ENCODE results near the gene DRC1.
"Not testable (repeated sequence)": the region's sequence is repeated elsewhere in the genome, so short reads cannot be mapped to it uniquely, and the experiment has no call there.

The DRC1 gene

DNA sequence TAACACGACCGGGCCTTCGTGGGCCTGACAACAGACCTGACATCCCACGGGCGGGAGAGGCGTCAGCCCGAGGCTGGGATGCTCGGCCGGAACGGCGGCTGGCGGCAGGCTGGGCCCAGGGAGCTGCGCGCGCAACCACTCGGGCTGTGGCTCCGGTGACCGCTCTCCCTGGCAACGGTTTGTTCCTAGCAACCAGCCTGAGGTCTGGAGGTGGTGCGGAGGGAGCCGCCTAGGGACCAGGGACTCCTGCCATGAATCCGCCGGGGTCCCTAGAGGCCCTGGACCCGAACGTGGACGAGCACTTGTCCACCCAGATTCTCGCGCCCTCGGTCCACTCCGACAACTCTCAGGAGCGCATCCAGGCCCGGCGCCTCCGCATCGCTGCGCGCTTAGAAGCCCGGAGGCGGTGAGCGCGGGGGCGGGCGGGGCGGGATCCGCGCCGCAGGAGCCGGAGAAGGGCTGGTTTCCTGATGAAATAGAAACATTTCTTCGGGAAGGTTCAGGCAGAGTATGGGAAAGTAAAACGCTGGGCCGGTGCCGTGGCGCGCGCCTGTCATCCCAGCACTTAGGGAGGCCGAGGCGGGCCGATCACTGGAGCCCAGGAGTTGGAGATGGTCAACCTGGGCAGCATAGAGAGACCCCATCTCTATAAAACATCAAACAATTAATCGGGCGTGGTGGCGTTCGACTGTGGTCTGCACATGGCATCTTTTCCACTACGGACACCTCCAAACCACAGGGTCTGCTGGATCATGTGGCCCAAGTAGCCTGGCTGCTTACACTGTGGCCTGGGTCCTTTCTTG, at the start of gene DRC1:
Gene DRC1 (plus strand): TSS at position 182 of the 803 bp plus-strand sequence. CDS start 70 bp downstream, at position 252.
- Histone ChIP-seq H3F3A (ENCODE audit: control insufficient read depth, insufficient read depth) (peaks cover 6% of the 10 kb centered on the region), H3K9me3 (ENCODE audit: control insufficient read depth, insufficient read depth, low read length) (no peaks in the 10 kb centered on the region), H3K36me3 (ENCODE audit: control insufficient read depth, low read length) (no peaks in the 10 kb centered on the region), H3K4me3 (ENCODE audit: low read length) (no peak within 1 kb of the TSS), H3K4me1 (ENCODE audit: control insufficient read depth, low read length) (no peaks in the 10 kb centered on the region), H3K27me3 (ENCODE audit: control insufficient read depth, low read length) (no peaks in the 10 kb centered on the region; the same call in 1 of the 2 replicates), H3K27ac (ENCODE audit: low read depth, low read length) (no peak within 1 kb of the TSS), H3K79me2 (ENCODE audit: control insufficient read depth, low read length) (no peaks in the 10 kb centered on the region), H3K9me2 (replicated peaks; ENCODE audit: control insufficient read depth, low read length) (no peaks in the 10 kb centered on the region), H4K20me1 (ENCODE audit: control insufficient read depth, insufficient read depth, low read depth, low read length) (no peaks in the 10 kb centered on the region), H3K4me2 (ENCODE audit: low read length) (no peak within 1 kb of the TSS)
- TF ChIP-seq EZH2phosphoT487 (IDR thresholded peaks at IDR 0.05; ENCODE audit: borderline replicate concordance, low read length) = no peak
- TF ChIP-seq, protein P1, sequence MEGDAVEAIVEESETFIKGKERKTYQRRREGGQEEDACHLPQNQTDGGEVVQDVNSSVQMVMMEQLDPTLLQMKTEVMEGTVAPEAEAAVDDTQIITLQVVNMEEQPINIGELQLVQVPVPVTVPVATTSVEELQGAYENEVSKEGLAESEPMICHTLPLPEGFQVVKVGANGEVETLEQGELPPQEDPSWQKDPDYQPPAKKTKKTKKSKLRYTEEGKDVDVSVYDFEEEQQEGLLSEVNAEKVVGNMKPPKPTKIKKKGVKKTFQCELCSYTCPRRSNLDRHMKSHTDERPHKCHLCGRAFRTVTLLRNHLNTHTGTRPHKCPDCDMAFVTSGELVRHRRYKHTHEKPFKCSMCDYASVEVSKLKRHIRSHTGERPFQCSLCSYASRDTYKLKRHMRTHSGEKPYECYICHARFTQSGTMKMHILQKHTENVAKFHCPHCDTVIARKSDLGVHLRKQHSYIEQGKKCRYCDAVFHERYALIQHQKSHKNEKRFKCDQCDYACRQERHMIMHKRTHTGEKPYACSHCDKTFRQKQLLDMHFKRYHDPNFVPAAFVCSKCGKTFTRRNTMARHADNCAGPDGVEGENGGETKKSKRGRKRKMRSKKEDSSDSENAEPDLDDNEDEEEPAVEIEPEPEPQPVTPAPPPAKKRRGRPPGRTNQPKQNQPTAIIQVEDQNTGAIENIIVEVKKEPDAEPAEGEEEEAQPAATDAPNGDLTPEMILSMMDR (IDR thresholded peaks at IDR 0.05; ENCODE audit: low read depth, low read length, poor library complexity, severe bottlenecking) = no peak

DNA sequence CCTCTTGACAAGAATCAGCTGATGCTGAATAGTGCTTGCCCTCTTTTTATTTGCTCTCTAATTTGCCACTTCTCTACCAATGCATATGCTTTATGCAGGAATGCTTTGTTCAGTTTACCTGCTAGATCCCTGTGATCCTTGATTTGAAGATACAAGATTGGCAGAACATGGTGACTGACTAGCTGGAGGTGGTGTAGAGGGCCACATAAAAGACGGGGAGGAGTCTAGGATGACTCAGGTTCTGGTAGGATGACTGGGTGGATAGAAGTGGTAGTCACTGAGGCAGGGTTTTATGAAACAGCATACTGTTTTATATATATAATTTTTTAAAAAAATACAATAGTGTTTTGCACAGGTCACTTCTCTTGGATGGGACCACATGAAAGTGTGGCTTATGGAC, 48.8 kb upstream of the DRC1 start:
- peaks cover 35% of the 10 kb centered on the region for H4K20me1 ChIP-seq (ENCODE audit: control insufficient read depth, insufficient read depth, low read depth, low read length)
- H3K27me3 ChIP-seq (ENCODE audit: control insufficient read depth, low read length) = no peaks in the 10 kb centered on the region
- no peak for TF ChIP-seq EZH2phosphoT487 (IDR thresholded peaks at IDR 0.05; ENCODE audit: borderline replicate concordance, low read length)
- peaks cover 20% of the 10 kb centered on the region for H3K4me1 ChIP-seq (ENCODE audit: control insufficient read depth, low read length)
- no peaks in the 10 kb centered on the region for H3K9me3 ChIP-seq (ENCODE audit: control insufficient read depth, insufficient read depth, low read length)
- H3K27ac ChIP-seq (ENCODE audit: low read depth, low read length) = no peak overlapping the region
- peaks cover 52% of the 10 kb centered on the region for H3K36me3 ChIP-seq (ENCODE audit: control insufficient read depth, low read length)
- no peak overlapping the region for H3K4me3 ChIP-seq (ENCODE audit: low read length)
- H3K79me2 ChIP-seq (ENCODE audit: control insufficient read depth, low read length) = peaks cover 100% of the 10 kb centered on the region
- H3K9me2 ChIP-seq (replicated peaks; ENCODE audit: control insufficient read depth, low read length) = no peaks in the 10 kb centered on the region
- H3F3A ChIP-seq (ENCODE audit: control insufficient read depth, insufficient read depth) = no peaks in the 10 kb centered on the region; the same call in 1 of the 2 replicates
- no peak overlapping the region for H3K4me2 ChIP-seq (ENCODE audit: low read length)

DNA sequence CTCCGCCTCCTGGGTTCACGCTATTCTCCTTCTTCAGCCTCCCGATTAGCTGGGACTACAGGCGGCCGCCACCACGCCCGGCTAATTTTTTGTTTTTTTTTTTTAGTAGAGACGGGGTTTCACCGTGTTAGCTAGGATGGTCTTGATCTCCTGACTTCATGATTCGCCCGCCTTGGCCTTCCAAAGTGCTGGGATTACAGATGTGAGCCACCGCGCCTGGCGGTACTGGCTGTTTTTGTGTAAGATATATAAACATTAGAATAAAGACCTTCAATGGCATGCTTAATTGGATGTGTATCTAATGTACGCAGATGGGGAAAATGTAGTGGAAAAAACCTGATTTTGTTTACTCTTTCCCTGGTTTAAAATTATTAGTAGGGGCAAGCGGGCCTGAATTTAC, 47.3 kb upstream of the DRC1 start:
- H3K4me3 ChIP-seq (ENCODE audit: low read length); H3K9me2 ChIP-seq (replicated peaks; ENCODE audit: control insufficient read depth, low read length); H3K4me2 ChIP-seq (ENCODE audit: low read length); H3F3A ChIP-seq (ENCODE audit: control insufficient read depth, insufficient read depth); H3K9me3 ChIP-seq (ENCODE audit: control insufficient read depth, insufficient read depth, low read length); H3K27me3 ChIP-seq (ENCODE audit: control insufficient read depth, low read length); H3K27ac ChIP-seq (ENCODE audit: low read depth, low read length): not testable (repeated sequence)
- H3K79me2 ChIP-seq (ENCODE audit: control insufficient read depth, low read length) = peaks cover 100% of the 10 kb centered on the region
- H3K4me1 ChIP-seq (ENCODE audit: control insufficient read depth, low read length) = peaks cover 11% of the 10 kb centered on the region
- peaks cover 40% of the 10 kb centered on the region for H4K20me1 ChIP-seq (ENCODE audit: control insufficient read depth, insufficient read depth, low read depth, low read length)
- H3K36me3 ChIP-seq (ENCODE audit: control insufficient read depth, low read length) = peaks cover 52% of the 10 kb centered on the region

DNA sequence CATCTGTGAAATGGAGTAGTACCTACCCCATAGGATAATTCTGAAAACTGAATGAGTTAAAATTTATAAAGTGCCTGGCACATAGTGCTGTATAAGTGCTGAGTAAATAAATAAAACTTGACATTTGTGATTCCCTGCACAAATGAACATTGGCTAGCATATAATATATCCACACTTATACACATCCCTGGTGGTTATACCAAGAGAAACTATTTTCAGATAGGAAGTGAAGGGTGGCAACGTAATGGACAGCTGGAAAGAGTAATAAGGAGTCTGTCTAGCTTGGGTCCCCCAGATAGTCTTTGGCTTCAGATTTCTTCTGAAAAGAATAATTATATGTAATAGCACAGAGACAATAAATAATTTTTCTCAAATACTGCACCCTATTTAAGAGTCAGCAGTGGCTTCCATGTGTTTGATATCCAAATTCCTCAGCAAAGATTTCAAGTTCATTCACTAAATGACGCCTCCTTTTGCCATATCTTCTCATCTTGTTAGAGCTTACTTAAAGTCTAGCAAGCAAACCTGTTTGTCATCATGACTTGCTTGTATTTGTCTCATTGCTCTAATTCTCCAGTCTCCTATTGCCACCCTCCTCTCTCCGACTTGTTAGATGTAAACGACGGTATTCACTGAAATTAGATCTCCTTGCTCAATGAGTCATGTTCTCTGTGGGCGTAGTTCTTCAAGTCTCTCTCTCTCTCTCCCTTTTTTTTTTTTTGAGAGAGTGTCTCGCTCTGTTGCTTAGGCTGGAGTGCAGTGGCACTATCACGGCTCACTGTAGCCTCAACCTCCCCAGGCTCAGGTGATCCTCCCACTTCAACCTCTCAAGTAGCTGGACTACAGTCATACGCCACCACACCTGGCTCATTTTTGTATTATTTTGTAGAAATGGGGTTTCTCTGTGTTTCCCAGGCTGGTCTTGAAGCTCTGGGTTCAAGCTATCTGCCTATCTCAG, 46.4 kb upstream of the DRC1 start:
- Histone ChIP-seq H3K27me3 (ENCODE audit: control insufficient read depth, low read length) (no peaks in the 10 kb centered on the region), H3K9me3 (ENCODE audit: control insufficient read depth, insufficient read depth, low read length) (no peaks in the 10 kb centered on the region), H3K4me2 (ENCODE audit: low read length) (no peak overlapping the region), H3K4me1 (ENCODE audit: control insufficient read depth, low read length) (peaks cover 2% of the 10 kb centered on the region), H3K36me3 (ENCODE audit: control insufficient read depth, low read length) (peaks cover 57% of the 10 kb centered on the region), H3K27ac (ENCODE audit: low read depth, low read length) (no peak overlapping the region), H3F3A (ENCODE audit: control insufficient read depth, insufficient read depth) (no peaks in the 10 kb centered on the region; the same call in 1 of the 2 replicates), H3K79me2 (ENCODE audit: control insufficient read depth, low read length) (peaks cover 100% of the 10 kb centered on the region), H3K9me2 (replicated peaks; ENCODE audit: control insufficient read depth, low read length) (no peaks in the 10 kb centered on the region), H4K20me1 (ENCODE audit: control insufficient read depth, insufficient read depth, low read depth, low read length) (peaks cover 46% of the 10 kb centered on the region), H3K4me3 (ENCODE audit: low read length) (no peak overlapping the region)
- TF ChIP-seq, protein P1 (IDR thresholded peaks at IDR 0.05; ENCODE audit: low read depth, low read length, poor library complexity, severe bottlenecking) = no peak
- no peak for TF ChIP-seq EZH2phosphoT487 (IDR thresholded peaks at IDR 0.05; ENCODE audit: borderline replicate concordance, low read length)

Data from DOHH2 (cell line).